HUES64 (cell line): Measurements from ENCODE around the gene JAKMIP3.
"Not testable (repeated sequence)": the region's sequence is repeated elsewhere in the genome, so short reads cannot be mapped to it uniquely, and the experiment has no call there.

Source experiments
- H3K27ac ChIP-seq: 2 replicates; pipeline ENCODE4 v1.7.0; 2013; ENCODE audit warnings: low read depth, low read length, inconsistent platforms
- H3K27me3 ChIP-seq: 2 replicates; pipeline ENCODE4 v1.6.1; 2013; ENCODE audit warnings: mild to moderate bottlenecking, low read length; ENCODE audit not compliant: insufficient read depth
- H3K36me3 ChIP-seq: 2 replicates; pipeline ENCODE4 v1.6.1; 2013; ENCODE audit warnings: mild to moderate bottlenecking, low read length; ENCODE audit not compliant: insufficient read depth
- H3K4me1 ChIP-seq: 2 replicates; pipeline ENCODE4 v1.6.1; 2013; ENCODE audit warnings: mild to moderate bottlenecking, low read length, moderate library complexity; ENCODE audit not compliant: insufficient read depth
- H3K4me3 ChIP-seq: 2 replicates; pipeline ENCODE4 v1.5.1; 2013; ENCODE audit warnings: mild to moderate bottlenecking, low read length, moderate library complexity
- H3K9ac ChIP-seq: 2 replicates; pipeline ENCODE4 v1.6.1; 2013; ENCODE audit warnings: mild to moderate bottlenecking, low read depth, low read length
- H3K9me3 ChIP-seq: 2 replicates; pipeline ENCODE4 v1.6.1; 2013; ENCODE audit warnings: low read depth, low read length; ENCODE audit not compliant: insufficient read depth
- WGBS: fragments of 150-250, 120-280 bp; methylation state at CpG from one replicate; pipeline ENCODE4 v1.1.7; 2013; ENCODE audit warnings: missing lambda C conversion rate; 5-methylcytosine and 5-hydroxymethylcytosine counted together

JAKMIP3 gene

DNA sequence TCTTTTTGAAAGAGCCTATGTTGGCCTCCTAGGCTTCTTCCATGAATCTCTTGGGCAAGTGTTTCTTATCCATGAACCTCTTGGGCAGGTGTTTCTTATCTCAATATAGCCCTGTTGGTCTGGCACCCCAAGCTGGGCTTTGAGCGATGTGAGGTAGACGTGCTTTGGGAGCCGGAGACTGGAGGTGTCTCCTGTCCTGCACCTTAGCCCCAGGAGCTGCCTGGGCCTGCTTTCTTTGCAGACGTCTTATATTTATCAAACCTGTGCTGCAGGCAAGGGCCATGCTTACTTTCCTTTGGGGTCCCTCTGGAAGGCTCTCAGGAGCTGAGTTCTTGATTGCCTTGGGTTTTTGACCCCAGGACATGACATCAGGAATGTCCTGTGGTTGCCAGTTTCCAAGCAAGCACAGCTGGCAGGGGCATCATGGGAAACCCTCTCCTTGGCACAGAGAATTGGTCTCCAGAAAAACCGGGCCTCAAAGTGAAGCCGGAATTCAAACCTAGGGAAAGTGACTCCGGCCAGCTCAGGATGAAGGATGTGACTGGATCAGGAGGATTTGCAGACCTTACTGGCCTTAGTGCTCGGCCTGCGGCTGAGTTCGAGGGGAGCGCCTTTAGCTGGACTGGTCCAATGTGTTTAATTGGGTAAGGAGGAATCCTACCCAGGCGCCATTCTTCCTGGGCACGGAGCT lies 2.8 kb downstream of the JAKMIP3 start:
- Histone ChIP-seq H3K27ac (no peak overlapping the region), H3K9me3 (no peaks in the 10 kb centered on the region), H3K27me3 (no peaks in the 10 kb centered on the region), H3K9ac (no peak overlapping the region), H3K4me1 (peaks cover 10% of the 10 kb centered on the region), H3K4me3 (no peak overlapping the region), H3K36me3 (no peaks in the 10 kb centered on the region)
- WGBS: 95% methylated on average over 13 of the region's 13 CpGs

DNA sequence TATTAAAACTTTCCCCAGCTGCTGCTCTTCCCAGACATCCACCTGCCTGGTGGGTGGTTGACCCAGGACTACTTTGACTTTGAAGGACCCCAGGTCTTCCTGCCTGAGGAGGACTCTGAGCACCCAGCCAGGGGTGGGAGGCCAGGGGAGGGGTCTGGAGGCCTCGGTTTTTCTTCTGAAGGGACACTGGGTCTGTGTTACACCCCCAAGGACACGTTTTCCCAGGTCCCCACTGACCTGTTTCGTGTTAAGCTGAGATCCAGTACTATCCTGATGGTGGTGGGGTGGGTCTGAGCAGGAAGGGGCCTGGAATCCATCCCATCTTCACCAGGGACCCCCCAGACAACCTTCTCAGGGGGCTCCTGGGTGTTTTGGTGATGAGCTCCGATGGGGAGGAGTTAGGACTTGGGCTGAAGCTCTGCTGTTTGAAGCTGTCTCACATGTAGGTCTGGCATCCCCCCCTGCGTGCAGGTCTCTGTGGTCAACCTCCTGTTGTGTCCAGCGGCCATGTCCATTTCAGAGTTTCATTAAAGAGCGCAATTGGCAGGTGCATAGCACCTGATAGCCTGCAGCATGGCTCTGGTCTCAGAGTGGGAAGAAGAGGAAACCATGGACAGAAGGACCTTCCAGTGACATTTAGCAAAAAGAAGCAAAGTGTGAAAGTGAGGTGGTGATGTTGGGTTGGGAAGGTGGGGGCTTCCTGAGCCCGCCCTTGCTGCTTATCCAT lies 3.5 kb downstream of the JAKMIP3 start:
- no peaks in the 10 kb centered on the region for H3K9me3 ChIP-seq
- WGBS: 95% methylated on average over 8 of the region's 8 CpGs
- no peaks in the 10 kb centered on the region for H3K36me3 ChIP-seq
- no peak overlapping the region for H3K9ac ChIP-seq
- no peak overlapping the region for H3K27ac ChIP-seq
- H3K27me3 ChIP-seq: no peaks in the 10 kb centered on the region
- peaks cover 10% of the 10 kb centered on the region for H3K4me1 ChIP-seq
- H3K4me3 ChIP-seq: no peak overlapping the region

DNA sequence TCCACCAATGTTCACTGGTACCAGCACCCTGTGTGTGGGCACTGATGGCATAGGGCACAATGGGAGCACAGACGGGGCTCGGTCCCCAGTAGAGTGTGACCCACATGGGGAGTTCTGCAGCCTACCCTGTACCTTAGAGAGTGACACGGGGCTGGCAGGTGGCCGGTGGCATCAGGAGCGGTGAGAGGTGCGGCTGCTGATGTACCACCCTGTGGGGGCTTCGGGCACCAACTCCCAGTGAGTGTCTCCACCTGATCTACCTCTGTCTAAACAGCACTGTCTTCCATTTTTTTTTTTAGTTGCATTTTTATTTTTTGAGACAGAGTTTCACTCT lies 4.1 kb downstream of the JAKMIP3 start:
- Histone ChIP-seq H3K27ac (no peak overlapping the region), H3K4me1 (peaks cover 10% of the 10 kb centered on the region), H3K27me3 (no peaks in the 10 kb centered on the region), H3K9me3 (no peaks in the 10 kb centered on the region), H3K9ac (no peak overlapping the region), H3K36me3 (no peaks in the 10 kb centered on the region), H3K4me3 (no peak overlapping the region)
- WGBS: 89% methylated on average over 7 of the region's 7 CpGs

DNA sequence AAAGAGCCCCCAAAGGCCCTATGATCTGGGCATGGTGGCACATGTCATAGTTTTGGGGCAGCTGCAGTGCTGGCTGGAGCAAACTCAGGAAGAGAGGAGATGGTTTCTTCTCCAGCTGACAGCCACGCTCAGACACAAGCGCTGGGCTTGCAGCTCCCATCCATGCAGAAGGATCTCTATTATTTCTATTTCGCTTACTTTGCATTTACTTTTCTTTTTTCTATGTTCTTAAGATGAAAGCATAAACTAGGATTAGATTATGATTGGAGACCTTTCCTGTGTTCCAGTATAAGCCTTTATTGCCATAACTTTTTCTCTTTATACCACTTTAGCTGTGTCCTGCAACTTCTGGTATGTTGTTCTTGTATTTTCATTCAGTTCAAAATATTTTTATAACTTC lies 5.0 kb downstream of the JAKMIP3 start:
- no peaks in the 10 kb centered on the region for H3K27me3 ChIP-seq
- no peak overlapping the region for H3K4me3 ChIP-seq
- H3K9ac ChIP-seq: no peak overlapping the region
- H3K27ac ChIP-seq: no peak overlapping the region
- 63% methylated on average over 2 of the region's 3 CpGs for WGBS
- no peaks in the 10 kb centered on the region for H3K9me3 ChIP-seq
- H3K4me1 ChIP-seq: peaks cover 6% of the 10 kb centered on the region; the same call in 1 of the 2 replicates
- H3K36me3 ChIP-seq: no peaks in the 10 kb centered on the region

DNA sequence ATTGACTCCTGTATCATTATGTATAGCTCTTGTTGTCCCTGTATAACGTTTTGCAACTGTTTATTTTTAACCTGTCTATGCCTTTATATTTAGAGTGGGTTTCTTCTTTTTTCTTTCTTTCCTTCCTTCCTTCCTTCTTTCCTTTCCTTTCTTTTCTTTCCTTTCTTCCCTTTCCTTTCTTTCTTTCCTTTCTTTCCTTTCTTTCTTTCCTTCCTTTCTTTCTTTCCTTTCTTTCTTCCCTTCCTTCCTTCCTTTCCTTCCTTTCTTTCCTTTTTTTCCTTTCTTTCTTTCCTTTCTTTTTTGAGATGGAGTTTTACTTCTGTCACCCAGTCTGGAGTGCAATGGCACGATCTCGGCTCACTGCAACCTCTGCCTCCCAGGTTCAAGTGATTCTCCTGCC lies 5.9 kb downstream of the JAKMIP3 start:
- H3K27ac ChIP-seq: no peak overlapping the region
- H3K36me3 ChIP-seq: no peaks in the 10 kb centered on the region
- no peaks in the 10 kb centered on the region for H3K4me1 ChIP-seq
- WGBS: 98% methylated on average over 2 of the region's 3 CpGs
- no peak overlapping the region for H3K4me3 ChIP-seq
- H3K9me3 ChIP-seq: no peaks in the 10 kb centered on the region
- H3K27me3 ChIP-seq: no peaks in the 10 kb centered on the region
- H3K9ac ChIP-seq: no peak overlapping the region

DNA sequence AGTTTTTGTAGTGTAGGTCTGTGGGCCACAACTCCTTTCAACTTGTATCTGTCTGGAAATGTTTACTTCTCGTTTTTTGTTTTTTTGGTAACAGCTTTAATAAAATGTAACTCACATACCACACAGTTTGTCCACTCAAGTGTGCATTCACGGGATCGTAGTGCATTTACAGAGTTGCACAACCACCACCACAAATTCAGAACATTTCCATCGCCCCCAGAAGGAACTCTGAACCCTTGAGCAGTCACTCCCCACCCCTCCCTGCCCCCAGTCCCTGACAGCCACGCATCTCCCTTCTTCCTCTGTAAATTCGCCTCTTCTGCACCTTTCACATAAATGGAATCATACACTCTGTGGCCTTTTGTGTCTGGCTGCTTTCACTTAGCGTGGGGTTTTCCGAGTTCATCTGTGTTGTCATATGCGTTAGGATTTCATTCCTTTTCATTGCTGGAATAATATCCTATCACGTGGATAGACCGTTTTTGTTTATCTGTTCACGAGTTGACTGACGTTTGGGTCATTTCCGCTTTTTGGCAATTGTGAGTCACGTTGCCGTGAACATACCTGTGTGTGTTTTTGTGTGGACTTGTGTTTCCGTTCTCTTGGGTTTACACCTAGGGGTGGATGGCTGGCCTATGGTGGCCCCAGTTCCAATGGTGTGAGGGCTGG lies 10.3 kb downstream of the JAKMIP3 start:
- no peak overlapping the region for H3K4me3 ChIP-seq
- H3K36me3 ChIP-seq: no peaks in the 10 kb centered on the region
- no peaks in the 10 kb centered on the region for H3K27me3 ChIP-seq
- no peaks in the 10 kb centered on the region for H3K9me3 ChIP-seq
- H3K9ac ChIP-seq: no peak overlapping the region
- H3K4me1 ChIP-seq: 0 out of 2 replicates have a peak, but pooled peaks cover 4% of the 10 kb centered on the region
- WGBS: 89% methylated on average over 17 of the region's 17 CpGs
- no peak overlapping the region for H3K27ac ChIP-seq

DNA sequence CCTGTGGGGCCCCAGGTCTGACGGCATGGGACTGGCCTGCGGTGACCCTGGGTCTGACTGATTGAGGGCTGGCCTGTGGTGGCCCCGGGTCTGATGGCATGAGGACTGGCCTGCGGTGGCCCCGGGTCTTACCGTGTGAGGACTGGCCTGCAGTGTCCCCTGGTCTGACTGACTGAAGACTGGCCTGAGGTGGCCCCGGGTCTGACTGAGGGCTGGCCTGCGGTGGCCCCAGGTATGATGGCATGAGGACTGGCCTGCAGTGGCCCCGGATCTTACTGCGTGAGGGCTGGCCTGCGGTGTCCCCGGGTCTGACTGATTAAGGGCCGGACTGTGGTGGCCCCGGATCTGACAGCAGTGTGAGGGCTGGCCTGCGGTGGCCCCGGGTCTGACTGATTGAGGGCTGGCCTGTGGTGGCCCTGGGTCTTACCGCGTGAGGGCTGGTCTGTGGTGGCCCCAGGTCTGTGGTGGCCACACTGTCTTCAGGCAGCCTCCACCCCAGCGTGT lies 10.9 kb downstream of the JAKMIP3 start:
- Histone ChIP-seq H3K9me3 (no peaks in the 10 kb centered on the region), H3K9ac (no peak overlapping the region), H3K36me3 (no peaks in the 10 kb centered on the region), H3K27me3 (no peaks in the 10 kb centered on the region), H3K4me3 (no peak overlapping the region), H3K4me1 (0 out of 2 replicates have a peak, but pooled peaks cover 4% of the 10 kb centered on the region), H3K27ac (no peak overlapping the region)
- WGBS: 93% methylated on average over 19 of the region's 19 CpGs

DNA sequence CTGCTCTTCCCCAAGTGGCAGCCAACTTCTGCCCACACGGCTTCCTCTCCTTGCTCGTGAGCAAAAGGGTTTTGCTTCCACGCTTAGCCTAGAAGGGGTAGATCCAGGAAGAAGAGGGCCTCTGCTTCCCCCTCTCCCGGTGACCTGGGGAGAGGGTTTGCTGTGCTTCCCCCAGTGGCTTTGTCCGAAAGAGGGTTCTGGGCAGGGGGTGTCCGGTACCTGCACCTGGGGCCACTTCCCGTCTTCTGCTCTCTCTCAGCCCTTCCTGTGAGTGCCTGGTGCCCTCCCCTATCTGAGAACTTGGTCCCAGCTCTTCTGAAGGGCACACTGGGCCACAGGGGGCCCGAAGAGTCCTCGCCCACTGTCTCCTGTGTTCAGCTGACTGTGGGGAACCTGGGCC lies 11.3 kb downstream of the JAKMIP3 start:
- H3K9me3 ChIP-seq: no peaks in the 10 kb centered on the region
- H3K36me3 ChIP-seq: no peaks in the 10 kb centered on the region
- no peaks in the 10 kb centered on the region for H3K27me3 ChIP-seq
- H3K4me1 ChIP-seq: 0 out of 2 replicates have a peak, but pooled peaks cover 4% of the 10 kb centered on the region
- H3K9ac ChIP-seq: no peak overlapping the region
- no peak overlapping the region for H3K4me3 ChIP-seq
- WGBS: 78% methylated on average over 9 of the region's 9 CpGs
- no peak overlapping the region for H3K27ac ChIP-seq

DNA sequence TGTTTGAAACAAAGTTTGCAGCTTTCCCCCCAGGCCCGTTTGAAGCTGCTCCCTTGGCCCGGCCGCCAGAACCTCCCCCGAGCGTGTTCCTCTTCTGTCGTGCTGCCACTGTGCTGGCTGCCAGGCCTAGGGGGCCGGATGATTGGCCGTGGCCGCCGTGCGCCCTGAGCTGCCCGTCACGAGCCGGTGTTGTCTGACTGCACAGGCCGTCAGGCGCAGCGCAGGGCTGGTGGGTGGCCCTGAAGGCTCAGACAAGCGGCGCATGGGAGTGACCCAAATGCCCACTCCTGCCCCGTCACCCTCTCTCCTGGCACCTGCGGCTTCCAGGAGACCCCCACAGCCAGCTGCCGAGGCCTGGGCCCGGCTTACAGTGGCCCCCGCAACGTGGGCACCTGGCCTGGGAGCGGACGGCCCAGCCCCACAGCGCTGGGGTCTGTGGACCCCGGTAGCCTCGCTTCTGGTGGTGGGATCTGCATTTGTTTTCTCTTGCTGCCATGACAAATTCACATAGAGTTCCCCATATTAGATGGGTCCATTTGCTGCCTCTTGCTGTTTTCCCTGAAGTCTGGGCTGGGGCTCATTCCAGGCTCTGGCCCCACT lies 13.1 kb downstream of the JAKMIP3 start:
- H3K4me3 ChIP-seq: no peak overlapping the region
- WGBS: 88% methylated on average over 30 of the region's 30 CpGs
- H3K27me3 ChIP-seq: no peaks in the 10 kb centered on the region
- H3K4me1 ChIP-seq: 0 out of 2 replicates have a peak, but pooled peaks cover 4% of the 10 kb centered on the region
- H3K36me3 ChIP-seq: no peaks in the 10 kb centered on the region
- H3K9me3 ChIP-seq: no peaks in the 10 kb centered on the region
- H3K27ac ChIP-seq: no peak overlapping the region
- no peak overlapping the region for H3K9ac ChIP-seq

DNA sequence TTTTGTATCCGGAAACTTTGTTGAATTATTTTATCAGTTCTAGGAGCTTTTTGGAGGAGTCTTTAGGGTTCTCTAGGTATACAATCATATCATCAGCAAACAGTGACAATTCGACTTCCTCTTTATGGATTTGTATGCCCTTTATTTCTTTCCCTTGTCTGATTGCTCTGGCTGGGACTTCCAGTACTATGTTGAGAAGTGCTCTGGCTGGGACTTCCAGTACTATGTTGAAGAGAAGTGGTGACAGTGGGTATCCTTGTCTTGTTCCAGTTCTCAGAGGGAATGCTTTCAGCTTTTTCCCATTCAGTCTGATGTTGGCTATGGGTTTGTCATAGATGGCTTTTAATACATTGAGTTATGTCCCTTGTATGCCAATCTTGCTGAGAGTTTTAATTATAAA lies 18.6 kb downstream of the JAKMIP3 start:
- not testable (repeated sequence) for H3K27ac ChIP-seq, H3K36me3 ChIP-seq, H3K27me3 ChIP-seq, H3K9ac ChIP-seq, H3K4me1 ChIP-seq, H3K4me3 ChIP-seq, H3K9me3 ChIP-seq
- WGBS: 94% methylated on average over 2 of the region's 2 CpGs

DNA sequence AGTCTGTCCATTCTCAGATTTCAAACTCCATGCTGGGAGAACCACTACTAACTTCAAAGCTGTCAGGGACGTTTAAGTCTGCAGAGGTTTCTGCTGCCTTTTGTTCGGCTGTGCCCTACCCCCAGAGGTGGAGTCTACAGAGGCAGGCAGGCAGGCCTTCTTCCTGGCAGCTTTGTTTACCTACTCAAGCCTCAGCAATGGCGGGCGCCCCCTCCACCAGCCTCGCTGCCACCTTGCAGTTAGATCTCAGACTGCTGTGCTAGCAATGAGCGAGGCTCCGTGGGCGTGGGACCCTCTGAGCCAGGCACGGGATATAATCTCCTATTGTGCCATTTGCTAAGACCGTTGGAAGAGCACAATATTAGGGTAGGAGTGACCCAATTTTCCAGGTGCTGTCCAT lies 27.5 kb downstream of the JAKMIP3 start:
- not testable (repeated sequence) for H3K9me3 ChIP-seq, H3K27me3 ChIP-seq, H3K27ac ChIP-seq, H3K4me3 ChIP-seq, H3K36me3 ChIP-seq, H3K4me1 ChIP-seq, H3K9ac ChIP-seq
- WGBS: 89% methylated on average over 10 of the region's 10 CpGs
